ENCODE results near the gene ASCC2. TPM values are rescaled to one million over a fixed set of nuclear protein-coding genes. Genes with fewer than 3 reads are reported as not detected.

The ASCC2 gene
- total and polyA plus RNA-seq, 2 donors from 2014 or later = 41.9 to 51.3 TPM

DNA sequence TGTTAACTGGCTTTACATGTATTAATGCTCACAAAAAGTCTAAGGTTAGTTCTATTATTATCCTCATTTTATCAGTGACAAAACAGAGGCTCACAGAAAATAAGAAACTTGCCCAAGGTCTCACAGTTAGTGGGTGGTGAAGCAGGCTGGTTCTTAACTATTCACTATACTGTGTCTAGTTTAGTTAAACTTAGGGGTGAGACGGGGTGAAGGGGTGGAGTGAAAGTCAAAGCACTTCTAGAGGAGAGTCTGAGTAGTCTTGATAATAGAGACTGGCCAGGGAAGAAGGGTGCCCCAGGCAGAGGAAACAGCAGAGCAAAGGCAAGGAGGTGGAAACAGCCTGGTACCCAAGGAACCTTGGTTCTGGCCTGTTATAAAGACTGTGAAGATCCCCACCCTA, 4.0 kb downstream of the ASCC2 start:
- FAIRE-seq (no peak), DNase-seq (no peak)
- H3K27me3 ChIP-seq (ENCODE audit: control insufficient read depth, insufficient read depth, low read length) = no peaks in the 10 kb centered on the region
- H3K9me3 ChIP-seq (ENCODE audit: control insufficient read depth in 2 of 3, insufficient read depth in 1 of 3, low read length in 3 of 3) = no peaks in the 10 kb centered on the region
- TF ChIP-seq, protein P1, sequence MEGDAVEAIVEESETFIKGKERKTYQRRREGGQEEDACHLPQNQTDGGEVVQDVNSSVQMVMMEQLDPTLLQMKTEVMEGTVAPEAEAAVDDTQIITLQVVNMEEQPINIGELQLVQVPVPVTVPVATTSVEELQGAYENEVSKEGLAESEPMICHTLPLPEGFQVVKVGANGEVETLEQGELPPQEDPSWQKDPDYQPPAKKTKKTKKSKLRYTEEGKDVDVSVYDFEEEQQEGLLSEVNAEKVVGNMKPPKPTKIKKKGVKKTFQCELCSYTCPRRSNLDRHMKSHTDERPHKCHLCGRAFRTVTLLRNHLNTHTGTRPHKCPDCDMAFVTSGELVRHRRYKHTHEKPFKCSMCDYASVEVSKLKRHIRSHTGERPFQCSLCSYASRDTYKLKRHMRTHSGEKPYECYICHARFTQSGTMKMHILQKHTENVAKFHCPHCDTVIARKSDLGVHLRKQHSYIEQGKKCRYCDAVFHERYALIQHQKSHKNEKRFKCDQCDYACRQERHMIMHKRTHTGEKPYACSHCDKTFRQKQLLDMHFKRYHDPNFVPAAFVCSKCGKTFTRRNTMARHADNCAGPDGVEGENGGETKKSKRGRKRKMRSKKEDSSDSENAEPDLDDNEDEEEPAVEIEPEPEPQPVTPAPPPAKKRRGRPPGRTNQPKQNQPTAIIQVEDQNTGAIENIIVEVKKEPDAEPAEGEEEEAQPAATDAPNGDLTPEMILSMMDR (IDR thresholded peaks at IDR 0.05; ENCODE audit: borderline replicate concordance, extremely low read depth, insufficient read depth) = no peak
- peaks cover 0 to 6% (median 0%) of the 10 kb centered on the region in 3 donors for H3K4me1 ChIP-seq (ENCODE audit: control insufficient read depth in 2 of 3, insufficient read depth in 2 of 3, low read depth in 1 of 3, low read length in 3 of 3)
- no peak overlapping the region for H3K4me3 ChIP-seq (ENCODE audit: low read length in 3 of 3)
- no peak overlapping the region for H3K27ac ChIP-seq (ENCODE audit: low read depth in 2 of 2, low read length in 2 of 2)
- peaks cover 0 to 19% (median 18%) of the 10 kb centered on the region in 3 donors for H3K36me3 ChIP-seq (ENCODE audit: control insufficient read depth in 2 of 3, insufficient read depth in 3 of 3, low read length in 3 of 3)
- no peak overlapping the region for H3K9ac ChIP-seq (ENCODE audit: low read length in 3 of 3)
- intact Hi-C loops (cut with DNase I) = no loop called here

- Histone ChIP-seq H3K9me3 (ENCODE audit: control insufficient read depth in 2 of 3, insufficient read depth in 1 of 3, low read length in 3 of 3) (no peaks in the 10 kb centered on the region), H3K27ac (ENCODE audit: low read depth in 2 of 2, low read length in 2 of 2) (no peak overlapping the region), H3K36me3 (ENCODE audit: control insufficient read depth in 2 of 3, insufficient read depth in 3 of 3, low read length in 3 of 3) (peaks cover 0 to 19% (median 18%) of the 10 kb centered on the region in 3 donors), H3K4me1 (ENCODE audit: control insufficient read depth in 2 of 3, insufficient read depth in 2 of 3, low read depth in 1 of 3, low read length in 3 of 3) (peaks cover 0 to 6% (median 0%) of the 10 kb centered on the region in 3 donors), H3K4me3 (ENCODE audit: low read length in 3 of 3) (no peak overlapping the region), H3K9ac (ENCODE audit: low read length in 3 of 3) (no peak overlapping the region), H3K27me3 (ENCODE audit: control insufficient read depth, insufficient read depth, low read length) (no peaks in the 10 kb centered on the region)
- TF ChIP-seq, protein P1 (IDR thresholded peaks at IDR 0.05; ENCODE audit: borderline replicate concordance, extremely low read depth, insufficient read depth) = no peak
- FAIRE-seq = no peak
- peak in 1 of 5 donors; percentile 68 for DNase-seq
- intact Hi-C loops (cut with DNase I) = no loop called here
Measured at GRCh38 chr22:29833392-29833965, 4.6 kb downstream of the ASCC2 start.

GRCh38 chr22:29831958-29832357, 6.1 kb downstream of the ASCC2 start:
- FAIRE-seq = no peak
- TF ChIP-seq, protein P1 (IDR thresholded peaks at IDR 0.05; ENCODE audit: borderline replicate concordance, extremely low read depth, insufficient read depth) = no peak
- Histone ChIP-seq H3K9me3 (ENCODE audit: control insufficient read depth in 2 of 3, insufficient read depth in 1 of 3, low read length in 3 of 3) (no peaks in the 10 kb centered on the region), H3K4me3 (ENCODE audit: low read length in 3 of 3) (no peak overlapping the region), H3K27me3 (ENCODE audit: control insufficient read depth, insufficient read depth, low read length) (no peaks in the 10 kb centered on the region), H3K27ac (ENCODE audit: low read depth in 2 of 2, low read length in 2 of 2) (no peak overlapping the region), H3K9ac (ENCODE audit: low read length in 3 of 3) (no peak overlapping the region), H3K4me1 (ENCODE audit: control insufficient read depth in 2 of 3, insufficient read depth in 2 of 3, low read depth in 1 of 3, low read length in 3 of 3) (no peaks in the 10 kb centered on the region), H3K36me3 (ENCODE audit: control insufficient read depth in 2 of 3, insufficient read depth in 3 of 3, low read length in 3 of 3) (peaks cover 0 to 24% (median 18%) of the 10 kb centered on the region in 3 donors)
- no peak for DNase-seq
- intact Hi-C loops (cut with DNase I) = no loop called here

All from kidney (tissue), 14 donors.